ENCODE measurements around the gene LOXL3. TPM values are rescaled to one million over a fixed set of nuclear protein-coding genes. Genes with fewer than 3 reads are reported as not detected.

Gene LOXL3
- total and polyA plus RNA-seq, 2 of the 8 experiments (the other 6 are each of a cell fraction or from before 2014, with no cell fraction given): 22.4 to 27.2 TPM

DNA sequence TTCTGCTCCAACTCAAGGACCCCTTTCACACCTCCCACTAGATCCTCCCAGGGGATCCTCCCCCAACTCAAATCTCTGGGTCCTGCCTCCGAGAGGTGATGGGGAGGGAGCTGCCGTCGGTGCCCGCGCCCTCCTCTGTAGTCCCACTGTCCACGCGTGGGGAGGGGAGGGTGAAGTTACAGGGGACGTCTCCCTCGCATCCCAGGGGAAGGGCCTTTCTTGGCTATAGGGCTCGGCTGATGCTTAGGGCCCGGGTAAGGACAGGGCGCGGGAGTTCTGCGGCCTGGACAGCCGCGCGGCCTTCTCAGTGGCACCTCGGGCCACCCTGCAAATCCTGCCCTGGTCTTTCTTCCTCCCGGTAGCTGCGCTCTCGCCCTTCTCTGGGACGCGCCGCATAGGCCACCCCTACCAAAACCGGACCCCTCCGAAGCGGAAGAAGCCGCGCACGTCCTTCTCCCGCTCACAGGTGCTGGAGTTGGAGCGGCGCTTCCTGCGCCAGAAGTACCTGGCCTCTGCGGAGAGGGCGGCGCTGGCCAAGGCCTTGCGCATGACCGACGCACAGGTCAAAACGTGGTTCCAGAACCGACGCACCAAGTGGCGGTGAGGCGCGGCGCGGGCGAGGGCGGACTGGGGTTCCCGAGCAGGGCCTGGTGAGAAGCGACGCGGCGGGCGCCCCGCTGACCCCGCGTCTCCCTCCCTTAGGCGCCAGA is 38.3 kb downstream of the LOXL3 start (continued):
- TF ChIP-seq TCF12 (IDR thresholded peaks at IDR 0.05; ENCODE audit: low read depth, low read length) (no peak), ZNF274 (IDR thresholded peaks at IDR 0.05; ENCODE audit: borderline replicate concordance, extremely low read depth, low read length) (no peak), POLR2AphosphoS5 (IDR thresholded peaks at IDR 0.05; ENCODE audit: low read depth, low read length) (no peak), EP300 (IDR thresholded peaks at IDR 0.05; ENCODE audit: borderline replicate concordance in 1 of 2, low read depth in 2 of 2, low read length in 2 of 2) (no peak), TAF1 (IDR thresholded peaks at IDR 0.05; ENCODE audit: low read depth, low read length) (no peak), RXRA (IDR thresholded peaks at IDR 0.05; ENCODE audit: insufficient read depth, low read depth, low read length) (no peak), CTCF (IDR thresholded peaks at IDR 0.05; ENCODE audit: control extremely low read depth in 1 of 3, insufficient read depth in 1 of 3, low read depth in 1 of 3, low read length in 3 of 3) (no peak), KDM4A (IDR thresholded peaks at IDR 0.05; ENCODE audit: low read depth, low read length, severe bottlenecking) (no peak)
- TF ChIP-seq, protein P1, sequence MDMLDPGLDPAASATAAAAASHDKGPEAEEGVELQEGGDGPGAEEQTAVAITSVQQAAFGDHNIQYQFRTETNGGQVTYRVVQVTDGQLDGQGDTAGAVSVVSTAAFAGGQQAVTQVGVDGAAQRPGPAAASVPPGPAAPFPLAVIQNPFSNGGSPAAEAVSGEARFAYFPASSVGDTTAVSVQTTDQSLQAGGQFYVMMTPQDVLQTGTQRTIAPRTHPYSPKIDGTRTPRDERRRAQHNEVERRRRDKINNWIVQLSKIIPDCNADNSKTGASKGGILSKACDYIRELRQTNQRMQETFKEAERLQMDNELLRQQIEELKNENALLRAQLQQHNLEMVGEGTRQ (IDR thresholded peaks at IDR 0.05; ENCODE audit: low read length): no peak
